HEK293 (cell line): ENCODE results near the gene CFHR1.

ENCODE experiments used
- ATF2 ChIP-seq: fragments of 450-650 bp; formaldehyde crosslinking; IDR thresholded peaks from 2 replicates; pipeline ENCODE4 v1.5.1; 2016; ENCODE audit warnings: missing biosample characterization, missing genetic modification characterization, low read depth
- ZNF423 ChIP-seq: fragments of 450-650 bp; formaldehyde crosslinking; IDR thresholded peaks from 2 replicates; pipeline ENCODE4 v1.5.1; 2016; ENCODE audit warnings: missing biosample characterization, missing genetic modification characterization
- ZNF433 ChIP-seq: fragments of 450-650 bp; formaldehyde crosslinking; IDR thresholded peaks from 2 replicates; pipeline ENCODE4 v1.5.1; 2016; ENCODE audit warnings: missing biosample characterization, missing genetic modification characterization, low read depth

DNA sequence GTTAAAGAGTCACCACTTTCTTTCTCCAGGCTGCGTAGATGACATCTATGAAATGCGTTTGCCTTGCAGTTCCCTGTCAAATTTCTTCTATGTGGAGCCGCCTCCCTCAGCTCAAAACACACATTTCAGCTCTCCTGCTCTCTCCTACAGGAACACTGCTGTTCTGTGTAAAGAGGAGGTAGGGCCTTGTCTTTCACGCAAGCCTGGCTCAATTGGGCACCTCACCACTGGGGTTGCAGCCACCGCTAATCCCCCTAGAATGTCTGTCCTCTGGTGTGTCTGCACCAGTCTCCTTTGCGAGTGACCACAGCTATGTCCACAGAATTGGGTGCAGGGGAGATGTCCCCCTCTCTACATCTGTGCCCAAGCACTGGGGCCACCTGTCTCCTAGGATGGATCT lies 36.5 kb downstream of the CFHR1 start:
- TF ChIP-seq ZNF423 (tag by site-specific recombination) (no peak), ATF2 (tag by site-specific recombination) (no peak), ZNF433 (no peak)
